Activated CD8-positive, alpha-beta T cell treated with anti-CD3 and anti-CD28 coated beads, Interleukin-2, amount 10 ng/mL, durations not matched to agents 7 days and 5 days (primary cell): Measurements from ENCODE around the gene BCKDHA. TPM values are rescaled to one million over a fixed set of nuclear protein-coding genes. Genes with fewer than 3 reads are reported as not detected.
A peak's percentile ranks its signal among the peaks of the same experiment; 100 is the strongest.
"Not testable (repeated sequence)": the region's sequence is repeated elsewhere in the genome, so short reads cannot be mapped to it uniquely, and the experiment has no call there.

Source experiments
- ATAC-seq: fragments of 150-1000 bp; cut with Tn5 transposase; one replicate; pipeline ENCODE4 v1.10.0; 2021; ENCODE audit warnings: moderate library complexity
- CTCF ChIA-PET: fragments of 350-600 bp; sonication (Branson Sonifier 250); formaldehyde crosslinking; loops from one replicate; lab custom pipeline; 2021; ENCODE audit warnings: antibody characterized with exemption; lab: Charles Lee
- POLR2A ChIA-PET: fragments of 350-600 bp; sonication (Branson Sonifier 250); formaldehyde crosslinking; loops from one replicate; lab custom pipeline; 2021; ENCODE audit warnings: antibody characterized with exemption; lab: Charles Lee
- DNase-seq: peaks from one replicate; pipeline ENCODE4 v3.0.0-alpha.2; 2020
- H3K27ac Mint-ChIP-seq: one replicate; pipeline ENCODE4 v1.8.0; 2021; ENCODE audit warnings: mild to moderate bottlenecking, mixed read lengths
- H3K27me3 Mint-ChIP-seq: one replicate; pipeline ENCODE4 v1.8.0; 2021; ENCODE audit warnings: low read depth, mixed read lengths
- H3K36me3 Mint-ChIP-seq: one replicate; pipeline ENCODE4 v1.8.0; 2021; ENCODE audit warnings: low read depth, mixed read lengths
- H3K4me1 Mint-ChIP-seq: one replicate; pipeline ENCODE4 v1.8.0; 2021; ENCODE audit warnings: low read depth, mixed read lengths
- H3K4me3 Mint-ChIP-seq: one replicate; pipeline ENCODE4 v1.8.0; 2021; ENCODE audit warnings: mild to moderate bottlenecking, mixed read lengths
- H3K9me3 Mint-ChIP-seq: one replicate; pipeline ENCODE4 v1.8.0; 2022; ENCODE audit warnings: mixed read lengths; ENCODE audit not compliant: insufficient read depth
- total RNA-seq, 2 experiments: library from RNA; stranded (reverse); gene quantifications; one replicate each; pipeline ENCODE4 v1.2.3, GENCODE V29; 2021

Gene BCKDHA
- total RNA-seq, 2 experiments from 2014 or later, result 15.8 to 24.5 TPM

GRCh38 chr19:41407271-41407670 lies 9.7 kb downstream of the BCKDHA start:
- Mint-ChIP-seq H3K4me1 (peaks cover 16% of the 10 kb centered on the region), H3K27ac (no peak overlapping the region), H3K4me3 (no peak overlapping the region), H3K9me3 (no peaks in the 10 kb centered on the region), H3K27me3 (no peaks in the 10 kb centered on the region), H3K36me3 (peaks cover 2% of the 10 kb centered on the region)
- no peak for DNase-seq
- no peak for ATAC-seq
- ChIA-PET CTCF (interaction anchor here (1.6 kb wide), 1 partner anchor 32 kb away, joined by 3 read pairs; the partner anchor contains the start of gene DMAC2), POLR2A (no interaction called here)

- H3K36me3 Mint-ChIP-seq, result peaks cover 2% of the 10 kb centered on the region
- DNase-seq, result no peak
- ATAC-seq, result no peak
- H3K9me3 Mint-ChIP-seq, result no peaks in the 10 kb centered on the region
- H3K4me1 Mint-ChIP-seq, result peaks cover 16% of the 10 kb centered on the region
- ChIA-PET POLR2A (no interaction called here), CTCF (interaction anchor here (1.6 kb wide), 1 partner anchor 31 kb away, joined by 3 read pairs; the partner anchor contains the start of gene DMAC2)
- H3K4me3 Mint-ChIP-seq, result no peak overlapping the region
- no peaks in the 10 kb centered on the region for H3K27me3 Mint-ChIP-seq
- no peak overlapping the region for H3K27ac Mint-ChIP-seq
These were observed 10.6 kb downstream of the BCKDHA start for GRCh38 chr19:41408256-41408655.

GRCh38 chr19:41408846-41409245 lies 11.2 kb downstream of the BCKDHA start:
- H3K4me3 Mint-ChIP-seq, H3K27ac Mint-ChIP-seq, ATAC-seq, H3K36me3 Mint-ChIP-seq, H3K9me3 Mint-ChIP-seq, DNase-seq, POLR2A ChIA-PET, H3K27me3 Mint-ChIP-seq: not testable (repeated sequence)
- H3K4me1 Mint-ChIP-seq, result peaks cover 12% of the 10 kb centered on the region
- CTCF ChIA-PET, result interaction anchor here (1.5 kb wide), 1 partner anchor 189 kb away, joined by 4 read pairs; no protein-coding TSS in a partner anchor

- peak overlapping the region; percentile 30 for H3K27ac Mint-ChIP-seq
- H3K4me3 Mint-ChIP-seq, result no peak overlapping the region
- H3K36me3 Mint-ChIP-seq, result peaks cover 12% of the 10 kb centered on the region
- CTCF ChIA-PET, result interaction anchor here (1.1 to 1.5 kb wide), 2 partner anchors 155 to 188 kb away, joined by 3 to 4 read pairs; no protein-coding TSS in a partner anchor
- peaks cover 12% of the 10 kb centered on the region for H3K4me1 Mint-ChIP-seq
- no peaks in the 10 kb centered on the region for H3K9me3 Mint-ChIP-seq
- no peaks in the 10 kb centered on the region for H3K27me3 Mint-ChIP-seq
- POLR2A ChIA-PET, result no interaction called here
- ATAC-seq, result no peak
- DNase-seq, result no peak
These were observed 11.7 kb downstream of the BCKDHA start for GRCh38 chr19:41409288-41409687.

GRCh38 chr19:41410336-41411054 lies 12.9 kb downstream of the BCKDHA start:
- Mint-ChIP-seq H3K36me3 (peaks cover 15% of the 10 kb centered on the region), H3K4me1 (peaks cover 12% of the 10 kb centered on the region), H3K27me3 (no peaks in the 10 kb centered on the region), H3K9me3 (no peaks in the 10 kb centered on the region), H3K27ac (peak overlapping the region; percentile 35), H3K4me3 (no peak overlapping the region)
- ATAC-seq (no peak), DNase-seq (no peak)
- POLR2A ChIA-PET, result no interaction called here
- CTCF ChIA-PET, result interaction anchor here (1.1 to 1.5 kb wide), 2 partner anchors 154 to 187 kb away, joined by 3 to 4 read pairs; no protein-coding TSS in a partner anchor

GRCh38 chr19:41411100-41411967 lies 13.7 kb downstream of the BCKDHA start:
- ATAC-seq (no peak), DNase-seq (no peak)
- Mint-ChIP-seq H3K27ac (no peak overlapping the region), H3K36me3 (peaks cover 18% of the 10 kb centered on the region), H3K4me1 (peaks cover 12% of the 10 kb centered on the region), H3K4me3 (no peak overlapping the region), H3K27me3 (no peaks in the 10 kb centered on the region), H3K9me3 (no peaks in the 10 kb centered on the region)
- CTCF ChIA-PET, result no interaction called here
- POLR2A ChIA-PET, result no interaction called here

GRCh38 chr19:41411968-41412265 lies 14.3 kb downstream of the BCKDHA start:
- no peak overlapping the region for H3K27ac Mint-ChIP-seq
- no peak overlapping the region for H3K4me3 Mint-ChIP-seq
- H3K9me3 Mint-ChIP-seq, result no peaks in the 10 kb centered on the region
- POLR2A ChIA-PET, result no interaction called here
- peaks cover 20% of the 10 kb centered on the region for H3K36me3 Mint-ChIP-seq
- peaks cover 12% of the 10 kb centered on the region for H3K4me1 Mint-ChIP-seq
- ATAC-seq (no peak), DNase-seq (no peak)
- H3K27me3 Mint-ChIP-seq, result no peaks in the 10 kb centered on the region
- CTCF ChIA-PET, result no interaction called here

- Mint-ChIP-seq H3K4me1 (peaks cover 10% of the 10 kb centered on the region), H3K4me3 (no peak overlapping the region), H3K27ac (no peak overlapping the region), H3K36me3 (peaks cover 20% of the 10 kb centered on the region), H3K9me3 (no peaks in the 10 kb centered on the region), H3K27me3 (no peaks in the 10 kb centered on the region)
- CTCF ChIA-PET, result no interaction called here
- POLR2A ChIA-PET, result no interaction called here
- ATAC-seq (no peak), DNase-seq (no peak)
These were observed 15.3 kb downstream of the BCKDHA start for GRCh38 chr19:41412953-41413352.

GRCh38 chr19:41413947-41414346 lies 16.3 kb downstream of the BCKDHA start:
- H3K36me3 Mint-ChIP-seq, result peaks cover 20% of the 10 kb centered on the region
- H3K4me1 Mint-ChIP-seq, result peaks cover 10% of the 10 kb centered on the region
- no peak for DNase-seq
- ATAC-seq, result no peak
- no peaks in the 10 kb centered on the region for H3K27me3 Mint-ChIP-seq
- H3K9me3 Mint-ChIP-seq, result no peaks in the 10 kb centered on the region
- ChIA-PET POLR2A (interaction anchor here (0.5 to 0.6 kb wide), 2 partner anchors 14 to 148 kb away, joined by 3 to 4 read pairs; no protein-coding TSS in a partner anchor), CTCF (no interaction called here)
- H3K4me3 Mint-ChIP-seq, result no peak overlapping the region
- no peak overlapping the region for H3K27ac Mint-ChIP-seq

GRCh38 chr19:41414461-41414860 lies 16.8 kb downstream of the BCKDHA start:
- Mint-ChIP-seq H3K9me3 (no peaks in the 10 kb centered on the region), H3K36me3 (peaks cover 24% of the 10 kb centered on the region), H3K27me3 (no peaks in the 10 kb centered on the region), H3K4me3 (no peak overlapping the region), H3K4me1 (peaks cover 6% of the 10 kb centered on the region), H3K27ac (no peak overlapping the region)
- ATAC-seq, result no peak
- no peak for DNase-seq
- CTCF ChIA-PET, result no interaction called here
- POLR2A ChIA-PET, result interaction anchor here (0.6 kb wide), 1 partner anchor 148 kb away, joined by 4 read pairs; no protein-coding TSS in a partner anchor

- POLR2A ChIA-PET, result no interaction called here
- Mint-ChIP-seq H3K27ac (no peak overlapping the region), H3K9me3 (no peaks in the 10 kb centered on the region), H3K27me3 (no peaks in the 10 kb centered on the region), H3K36me3 (peaks cover 26% of the 10 kb centered on the region), H3K4me3 (no peak overlapping the region), H3K4me1 (peaks cover 1% of the 10 kb centered on the region)
- no peak for DNase-seq
- CTCF ChIA-PET, result interaction anchor here (1.0 kb wide), 1 partner anchor 155 kb away, joined by 3 read pairs; no protein-coding TSS in a partner anchor
- ATAC-seq, result no peak
These were observed 17.5 kb downstream of the BCKDHA start for GRCh38 chr19:41415154-41415571.
